Measurements from ENCODE around the gene EP400. TPM values are rescaled to one million over a fixed set of nuclear protein-coding genes. Genes with fewer than 3 reads are reported as not detected.

Gene EP400
- total RNA-seq, 1 experiment from 2014 or later = 60.5 TPM

DNA sequence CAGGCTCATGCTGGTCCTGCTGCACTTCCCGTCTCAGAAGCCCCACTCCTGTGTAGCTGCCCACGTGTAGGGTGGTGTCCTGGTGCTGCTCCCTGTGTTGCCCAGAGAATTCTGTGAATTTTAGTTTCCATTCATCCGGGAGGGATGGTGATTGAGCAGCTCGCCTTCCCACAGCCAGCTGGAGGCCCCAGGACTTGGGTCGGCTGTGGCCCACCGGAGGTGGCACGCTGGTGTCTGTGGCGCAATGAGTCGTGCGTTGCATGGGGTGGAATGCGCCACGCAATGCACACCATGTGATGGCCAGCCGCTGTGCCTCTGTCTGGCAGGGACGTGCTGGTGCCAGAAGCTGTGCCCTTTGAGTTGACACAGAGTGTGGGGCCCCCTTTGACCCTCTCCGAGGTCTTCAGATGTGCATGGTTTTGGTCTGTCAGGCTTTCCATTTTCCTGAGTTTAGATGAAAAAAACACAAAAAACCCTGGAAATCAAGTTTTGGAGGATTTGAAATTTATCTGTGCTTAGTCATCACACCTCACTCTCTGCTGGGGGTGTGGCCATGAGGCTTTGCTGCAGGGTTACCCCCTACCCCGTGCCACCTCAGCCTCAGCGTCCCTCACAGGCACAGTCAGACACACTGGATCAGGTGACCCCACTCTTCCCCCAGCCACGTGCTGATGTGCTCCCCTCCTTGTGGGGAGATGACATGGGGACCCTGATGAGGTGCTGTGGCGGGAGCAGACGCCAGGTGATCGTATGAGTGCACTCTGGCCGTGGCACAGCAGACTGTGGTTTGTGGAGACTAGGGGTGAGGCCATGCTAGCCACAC is 64.6 kb downstream of the EP400 start:
- no TSS peak for BruUV-seq (replicated peaks)
- ChIA-PET CTCF (no interaction called here), POLR2A (no interaction called here)
- no peaks in the 10 kb centered on the region for H3K4me1 ChIP-seq
- H3K27me3 Mint-ChIP-seq (ENCODE audit: insufficient read depth, unreplicated experiment) = no peaks in the 10 kb centered on the region
- peaks cover 1% of the 10 kb centered on the region for H3K36me3 ChIP-seq (ENCODE audit: control insufficient read depth, insufficient read depth, low read length)
- no peak for DNase-seq
- no peak overlapping the region for H3K4me3 ChIP-seq (ENCODE audit: low read depth, low read length)
- no peak overlapping the region for H3K4me3 Mint-ChIP-seq (ENCODE audit: unreplicated experiment)
- no peak overlapping the region for H3K27ac Mint-ChIP-seq (ENCODE audit: unreplicated experiment)
- intact Hi-C loops (cut with micrococcal nuclease; ENCODE audit: unreplicated experiment) = no loop called here
- peaks cover 75% of the 10 kb centered on the region for H3K36me3 Mint-ChIP-seq (ENCODE audit: insufficient read depth, unreplicated experiment)
- H3K9me3 Mint-ChIP-seq (ENCODE audit: unreplicated experiment) = no peaks in the 10 kb centered on the region
- H3K27me3 ChIP-seq (replicated peaks; ENCODE audit: control insufficient read depth, insufficient read depth, low read length) = no peaks in the 10 kb centered on the region
- H3K9me3 ChIP-seq = no peaks in the 10 kb centered on the region
- no peaks in the 10 kb centered on the region for H3K4me1 Mint-ChIP-seq (ENCODE audit: low read depth, unreplicated experiment)
- TF ChIP-seq, protein P1, sequence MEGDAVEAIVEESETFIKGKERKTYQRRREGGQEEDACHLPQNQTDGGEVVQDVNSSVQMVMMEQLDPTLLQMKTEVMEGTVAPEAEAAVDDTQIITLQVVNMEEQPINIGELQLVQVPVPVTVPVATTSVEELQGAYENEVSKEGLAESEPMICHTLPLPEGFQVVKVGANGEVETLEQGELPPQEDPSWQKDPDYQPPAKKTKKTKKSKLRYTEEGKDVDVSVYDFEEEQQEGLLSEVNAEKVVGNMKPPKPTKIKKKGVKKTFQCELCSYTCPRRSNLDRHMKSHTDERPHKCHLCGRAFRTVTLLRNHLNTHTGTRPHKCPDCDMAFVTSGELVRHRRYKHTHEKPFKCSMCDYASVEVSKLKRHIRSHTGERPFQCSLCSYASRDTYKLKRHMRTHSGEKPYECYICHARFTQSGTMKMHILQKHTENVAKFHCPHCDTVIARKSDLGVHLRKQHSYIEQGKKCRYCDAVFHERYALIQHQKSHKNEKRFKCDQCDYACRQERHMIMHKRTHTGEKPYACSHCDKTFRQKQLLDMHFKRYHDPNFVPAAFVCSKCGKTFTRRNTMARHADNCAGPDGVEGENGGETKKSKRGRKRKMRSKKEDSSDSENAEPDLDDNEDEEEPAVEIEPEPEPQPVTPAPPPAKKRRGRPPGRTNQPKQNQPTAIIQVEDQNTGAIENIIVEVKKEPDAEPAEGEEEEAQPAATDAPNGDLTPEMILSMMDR (IDR thresholded peaks at IDR 0.05; ENCODE audit: insufficient read depth in 1 of 2, low read depth in 1 of 2, low read length in 1 of 2, severe bottlenecking in 1 of 2, unreplicated experiment in 1 of 2) = no peak

GRCh38 chr12:132014915-132015280 is 65.2 kb downstream of the EP400 start:
- H3K9me3 ChIP-seq = no peaks in the 10 kb centered on the region
- TF ChIP-seq, protein P1 (IDR thresholded peaks at IDR 0.05; ENCODE audit: insufficient read depth in 1 of 2, low read depth in 1 of 2, low read length in 1 of 2, severe bottlenecking in 1 of 2, unreplicated experiment in 1 of 2) = no peak
- no peak overlapping the region for H3K4me3 ChIP-seq (ENCODE audit: low read depth, low read length)
- DNase-seq = no peak
- H3K4me1 ChIP-seq = no peaks in the 10 kb centered on the region
- no peaks in the 10 kb centered on the region for H3K27me3 ChIP-seq (replicated peaks; ENCODE audit: control insufficient read depth, insufficient read depth, low read length)
- intact Hi-C loops (cut with micrococcal nuclease; ENCODE audit: unreplicated experiment) = no loop called here
- Mint-ChIP-seq H3K4me3 (ENCODE audit: unreplicated experiment) (no peak overlapping the region), H3K27me3 (ENCODE audit: insufficient read depth, unreplicated experiment) (no peaks in the 10 kb centered on the region), H3K4me1 (ENCODE audit: low read depth, unreplicated experiment) (no peaks in the 10 kb centered on the region), H3K27ac (ENCODE audit: unreplicated experiment) (no peak overlapping the region), H3K9me3 (ENCODE audit: unreplicated experiment) (no peaks in the 10 kb centered on the region), H3K36me3 (ENCODE audit: insufficient read depth, unreplicated experiment) (peaks cover 75% of the 10 kb centered on the region)
- BruUV-seq (replicated peaks) = no TSS peak
- ChIA-PET CTCF (no interaction called here), POLR2A (no interaction called here)
- H3K36me3 ChIP-seq (ENCODE audit: control insufficient read depth, insufficient read depth, low read length) = peaks cover 1% of the 10 kb centered on the region

DNA sequence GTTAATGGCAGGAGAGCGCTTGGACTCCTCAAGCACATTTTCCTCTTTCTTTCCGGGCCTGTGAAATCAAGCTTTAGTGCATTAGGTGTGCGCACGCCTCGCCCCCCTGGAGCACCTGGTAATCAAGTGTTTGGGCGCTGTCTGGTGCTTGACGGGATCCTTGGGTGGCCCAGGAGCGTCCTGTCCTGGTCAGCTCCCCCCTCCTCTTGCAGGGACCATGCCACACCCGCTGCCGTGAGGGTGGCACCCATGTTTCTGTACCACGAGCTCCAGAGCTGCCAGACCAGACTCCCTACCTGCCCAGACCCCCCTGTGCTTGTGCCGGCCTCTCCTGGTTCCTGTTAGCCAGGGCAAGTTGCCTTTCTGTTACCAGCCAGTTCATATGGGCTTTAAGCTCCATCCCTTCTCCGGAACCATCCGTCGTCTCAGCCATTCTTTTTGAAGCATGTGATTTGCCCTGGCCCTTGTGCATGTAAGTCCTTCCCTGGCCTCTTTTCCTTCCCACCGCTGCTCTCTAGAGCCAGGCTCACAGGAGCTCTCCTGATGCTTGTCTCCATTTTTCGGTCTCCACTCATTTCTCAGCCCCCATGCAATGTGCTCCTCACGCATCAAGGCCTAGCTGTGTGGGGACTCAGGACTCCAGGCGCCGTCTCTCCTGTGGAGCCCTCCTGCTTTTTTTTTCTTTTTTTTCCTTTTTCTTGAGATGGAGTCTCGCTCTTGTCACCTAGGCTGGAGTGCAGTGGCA is 66.1 kb downstream of the EP400 start:
- Histone ChIP-seq H3K4me1 (no peaks in the 10 kb centered on the region), H3K27me3 (replicated peaks; ENCODE audit: control insufficient read depth, insufficient read depth, low read length) (no peaks in the 10 kb centered on the region), H3K4me3 (ENCODE audit: low read depth, low read length) (no peak overlapping the region), H3K36me3 (ENCODE audit: control insufficient read depth, insufficient read depth, low read length) (peaks cover 1% of the 10 kb centered on the region), H3K9me3 (no peaks in the 10 kb centered on the region)
- ChIA-PET CTCF (no interaction called here), POLR2A (interaction anchor here (0.6 kb wide), 1 partner anchor 60 kb away, joined by 8 read pairs; no protein-coding TSS in a partner anchor)
- no peaks in the 10 kb centered on the region for H3K4me1 Mint-ChIP-seq (ENCODE audit: low read depth, unreplicated experiment)
- no peaks in the 10 kb centered on the region for H3K27me3 Mint-ChIP-seq (ENCODE audit: insufficient read depth, unreplicated experiment)
- H3K9me3 Mint-ChIP-seq (ENCODE audit: unreplicated experiment) = no peaks in the 10 kb centered on the region
- DNase-seq = no peak
- H3K36me3 Mint-ChIP-seq (ENCODE audit: insufficient read depth, unreplicated experiment) = peaks cover 75% of the 10 kb centered on the region
- H3K27ac Mint-ChIP-seq (ENCODE audit: unreplicated experiment) = no peak overlapping the region
- BruUV-seq (replicated peaks) = no TSS peak
- H3K4me3 Mint-ChIP-seq (ENCODE audit: unreplicated experiment) = no peak overlapping the region
- TF ChIP-seq, protein P1 (IDR thresholded peaks at IDR 0.05; ENCODE audit: insufficient read depth in 1 of 2, low read depth in 1 of 2, low read length in 1 of 2, severe bottlenecking in 1 of 2, unreplicated experiment in 1 of 2) = no peak
- intact Hi-C loops (cut with micrococcal nuclease; ENCODE audit: unreplicated experiment) = no loop called here

All from Caco-2 (cell line).